Left kidney (tissue), 2 donors: ENCODE data around the gene GLT8D1. TPM values are rescaled to one million over a fixed set of nuclear protein-coding genes. Genes with fewer than 3 reads are reported as not detected.
"Not testable (repeated sequence)": the region's sequence is repeated elsewhere in the genome, so short reads cannot be mapped to it uniquely, and the experiment has no call there.

Experiments used
- DNase-seq: peaks from one replicate; pipeline ENCODE4 v3.0.0-alpha.2; 2013
- polyA plus RNA-seq: library from polyadenylated mRNA; unstranded; fragments of 120-200 nt; gene quantifications from one replicate; pipeline ENCODE4 v1.2.1, GENCODE V29; 2013; ENCODE audit not compliant: insufficient read length

The GLT8D1 gene
- polyA plus RNA-seq, 1 donor: 139 TPM

GRCh38 chr3:52682016-52682415, 23.6 kb downstream of the GLT8D1 start:
- DNase-seq: peak; percentile 22

- DNase-seq: no peak
Observed at GRCh38 chr3:52681596-52681995, 24.0 kb downstream of the GLT8D1 start.

- no peak for DNase-seq
Observed at GRCh38 chr3:52679811-52680210, 25.8 kb downstream of the GLT8D1 start.

- DNase-seq: no peak
Observed at GRCh38 chr3:52679199-52679538, 26.4 kb downstream of the GLT8D1 start.

- DNase-seq: no peak
Observed at GRCh38 chr3:52678265-52679198, 27.1 kb downstream of the GLT8D1 start.

GRCh38 chr3:52676201-52676600, 29.4 kb downstream of the GLT8D1 start:
- DNase-seq: not testable (repeated sequence)

- DNase-seq: no peak
Observed at GRCh38 chr3:52671676-52672075, 33.9 kb downstream of the GLT8D1 start.

GRCh38 chr3:52670621-52671521, 34.7 kb downstream of the GLT8D1 start:
- DNase-seq: no peak

- no peak for DNase-seq
Observed at GRCh38 chr3:52663098-52663497, 42.5 kb downstream of the GLT8D1 start.

- no peak for DNase-seq
Observed at GRCh38 chr3:52660046-52660445, 45.5 kb downstream of the GLT8D1 start.

- DNase-seq: no peak
Observed at GRCh38 chr3:52655895-52656294, 49.7 kb downstream of the GLT8D1 start.

GRCh38 chr3:52651592-52651991, 54.0 kb downstream of the GLT8D1 start:
- DNase-seq: no peak

GRCh38 chr3:52650439-52650838, 55.2 kb downstream of the GLT8D1 start:
- no peak for DNase-seq

GRCh38 chr3:52649461-52650210, 56.0 kb downstream of the GLT8D1 start:
- no peak for DNase-seq

GRCh38 chr3:52645549-52645948, 60.0 kb downstream of the GLT8D1 start:
- no peak for DNase-seq

Other genes with a start within 250 kb of the GLT8D1 start
- gene STAB1, start 210.5 kb downstream of the GLT8D1 start, polyA plus RNA-seq: 37.6 TPM
- 159 TPM for gene NT5DC2, start 171.9 kb downstream of the GLT8D1 start, polyA plus RNA-seq
- 14.0 TPM for gene UQCC5, start 169.2 kb downstream of the GLT8D1 start, polyA plus RNA-seq
- gene PBRM1, start 19.9 kb downstream of the GLT8D1 start, polyA plus RNA-seq: 70.0 TPM
- gene GNL3, start 19.8 kb downstream of the GLT8D1 start, polyA plus RNA-seq: 113 TPM
- 150 TPM for gene SPCS1, start 315 bp upstream of the GLT8D1 start, polyA plus RNA-seq
- gene NEK4, start 65.1 kb upstream of the GLT8D1 start, polyA plus RNA-seq: 31.5 TPM
- not detected for gene ITIH1, start 71.8 kb upstream of the GLT8D1 start, polyA plus RNA-seq
- 5.7 TPM for gene ITIH3, start 89.0 kb upstream of the GLT8D1 start, polyA plus RNA-seq
- gene ITIH4, start 124.9 kb upstream of the GLT8D1 start, polyA plus RNA-seq: 15.6 TPM
- 0.38 TPM for gene MUSTN1, start 129.2 kb upstream of the GLT8D1 start, polyA plus RNA-seq
- 17.6 TPM for gene STIMATE, start 191.8 kb upstream of the GLT8D1 start, polyA plus RNA-seq